ENCODE results near the gene TRPC1. TPM values are rescaled to one million over a fixed set of nuclear protein-coding genes. Genes with fewer than 3 reads are reported as not detected.

The TRPC1 gene
- total RNA-seq, 1 experiment from 2014 or later, result 3.8 TPM

- POLR2A ChIA-PET (ENCODE audit: unreplicated experiment), result no interaction called here
- H3K79me2 ChIP-seq (ENCODE audit: low read depth), result no peaks in the 10 kb centered on the region
- H3K36me3 ChIP-seq (ENCODE audit: low read depth), result no peaks in the 10 kb centered on the region
- H3K9me3 ChIP-seq (ENCODE audit: insufficient read depth, low read depth), result no peaks in the 10 kb centered on the region
- no peaks in the 10 kb centered on the region for H3K4me1 ChIP-seq (replicated peaks; ENCODE audit: insufficient read depth)
- H3K9me2 ChIP-seq (ENCODE audit: insufficient read depth), result no peaks in the 10 kb centered on the region
- H2AFZ ChIP-seq, result no peak overlapping the region
- DNase-seq, result no peak
- no peaks in the 10 kb centered on the region for H3F3A ChIP-seq (ENCODE audit: insufficient read depth, low read depth)
- CTCF ChIA-PET, result interaction anchor here (0.5 kb wide), 1 partner anchor 150 kb away, joined by 8 read pairs; no protein-coding TSS in a partner anchor
- H3K27ac ChIP-seq, result no peak overlapping the region
- TF ChIP-seq EZH2 (IDR thresholded peaks at IDR 0.05; ENCODE audit: low read depth), result no peak
- no peak for TF ChIP-seq CTCF (conservative IDR thresholded peaks at IDR 0.05)
- H3K27me3 ChIP-seq (ENCODE audit: insufficient read depth, low read depth), result no peaks in the 10 kb centered on the region
- H4K20me1 ChIP-seq (ENCODE audit: insufficient read depth), result no peaks in the 10 kb centered on the region
- no peak overlapping the region for H3K4me2 ChIP-seq
- intact Hi-C loops (cut with micrococcal nuclease; ENCODE audit: unreplicated experiment), result no loop called here
- no TSS peak for BruUV-seq (replicated peaks)
- H3K4me3 ChIP-seq, result no peak overlapping the region
Measured at GRCh38 chr3:142732066-142732465, 8.2 kb downstream of the TRPC1 start.

- Histone ChIP-seq H3K27ac (no peak overlapping the region), H3F3A (ENCODE audit: insufficient read depth, low read depth) (no peaks in the 10 kb centered on the region), H3K79me2 (ENCODE audit: low read depth) (no peaks in the 10 kb centered on the region), H3K4me1 (replicated peaks; ENCODE audit: insufficient read depth) (no peaks in the 10 kb centered on the region), H3K4me3 (no peak overlapping the region), H2AFZ (no peak overlapping the region), H3K36me3 (ENCODE audit: low read depth) (no peaks in the 10 kb centered on the region), H3K9me3 (ENCODE audit: insufficient read depth, low read depth) (no peaks in the 10 kb centered on the region), H3K27me3 (ENCODE audit: insufficient read depth, low read depth) (no peaks in the 10 kb centered on the region), H4K20me1 (ENCODE audit: insufficient read depth) (no peaks in the 10 kb centered on the region), H3K9me2 (ENCODE audit: insufficient read depth) (no peaks in the 10 kb centered on the region), H3K4me2 (no peak overlapping the region)
- intact Hi-C loops (cut with micrococcal nuclease; ENCODE audit: unreplicated experiment), result no loop called here
- no peak for TF ChIP-seq EZH2 (IDR thresholded peaks at IDR 0.05; ENCODE audit: low read depth)
- no peak for TF ChIP-seq CTCF (conservative IDR thresholded peaks at IDR 0.05)
- CTCF ChIA-PET, result no interaction called here
- no peak for DNase-seq
- no TSS peak for BruUV-seq (replicated peaks)
- POLR2A ChIA-PET (ENCODE audit: unreplicated experiment), result no interaction called here
Measured at GRCh38 chr3:142734834-142735233, 11.0 kb downstream of the TRPC1 start.

GRCh38 chr3:142735462-142735861, 11.6 kb downstream of the TRPC1 start:
- H3K36me3 ChIP-seq (ENCODE audit: low read depth), result no peaks in the 10 kb centered on the region
- no peaks in the 10 kb centered on the region for H3K4me1 ChIP-seq (replicated peaks; ENCODE audit: insufficient read depth)

More at GRCh38 chr3:142735462-142735861, 11.6 kb downstream of the TRPC1 start:
- no peak overlapping the region for H3K4me3 ChIP-seq
- no peaks in the 10 kb centered on the region for H3K79me2 ChIP-seq (ENCODE audit: low read depth)
- no peaks in the 10 kb centered on the region for H3K27me3 ChIP-seq (ENCODE audit: insufficient read depth, low read depth)
- CTCF ChIA-PET, result no interaction called here
- no peak for DNase-seq
- TF ChIP-seq CTCF (conservative IDR thresholded peaks at IDR 0.05) (no peak), EZH2 (IDR thresholded peaks at IDR 0.05; ENCODE audit: low read depth) (no peak)
- H3K27ac ChIP-seq, result no peak overlapping the region
- no peaks in the 10 kb centered on the region for H3F3A ChIP-seq (ENCODE audit: insufficient read depth, low read depth)
- no peaks in the 10 kb centered on the region for H3K9me3 ChIP-seq (ENCODE audit: insufficient read depth, low read depth)
- no peaks in the 10 kb centered on the region for H3K9me2 ChIP-seq (ENCODE audit: insufficient read depth)
- intact Hi-C loops (cut with micrococcal nuclease; ENCODE audit: unreplicated experiment), result no loop called here
- no TSS peak for BruUV-seq (replicated peaks)
- POLR2A ChIA-PET (ENCODE audit: unreplicated experiment), result interaction anchor here (0.7 kb wide), 1 partner anchor 532 kb away, joined by 9 read pairs; no protein-coding TSS in a partner anchor
- no peak overlapping the region for H2AFZ ChIP-seq
- no peak overlapping the region for H3K4me2 ChIP-seq
- H4K20me1 ChIP-seq (ENCODE audit: insufficient read depth), result no peaks in the 10 kb centered on the region
